ENCODE data around the gene POLA2.
A peak's percentile ranks its signal among the peaks of the same experiment; 100 is the strongest.
"Not testable (repeated sequence)": the region's sequence is repeated elsewhere in the genome, so short reads cannot be mapped to it uniquely, and the experiment has no call there.

The POLA2 gene

DNA sequence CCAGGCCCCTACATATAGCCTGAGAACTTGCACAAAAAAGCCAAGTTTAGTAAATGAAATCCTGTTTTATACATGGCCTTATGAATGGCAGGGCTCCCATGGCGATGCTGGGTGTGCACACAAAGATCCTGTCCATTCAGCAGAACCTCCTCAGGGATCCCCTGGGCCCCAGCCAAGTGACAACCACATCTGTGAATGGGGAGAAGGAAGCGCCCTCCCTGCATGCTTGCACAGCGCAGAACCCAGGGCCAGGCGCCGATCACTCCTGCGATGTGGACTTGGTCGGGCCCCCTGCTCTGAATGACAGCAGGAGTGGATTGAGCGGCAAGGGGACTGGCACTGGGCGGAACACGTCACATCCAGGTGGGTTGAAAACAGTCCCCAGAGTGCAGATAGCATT, 48.5 kb downstream of the POLA2 start:
- no peak for DNase-seq

DNA sequence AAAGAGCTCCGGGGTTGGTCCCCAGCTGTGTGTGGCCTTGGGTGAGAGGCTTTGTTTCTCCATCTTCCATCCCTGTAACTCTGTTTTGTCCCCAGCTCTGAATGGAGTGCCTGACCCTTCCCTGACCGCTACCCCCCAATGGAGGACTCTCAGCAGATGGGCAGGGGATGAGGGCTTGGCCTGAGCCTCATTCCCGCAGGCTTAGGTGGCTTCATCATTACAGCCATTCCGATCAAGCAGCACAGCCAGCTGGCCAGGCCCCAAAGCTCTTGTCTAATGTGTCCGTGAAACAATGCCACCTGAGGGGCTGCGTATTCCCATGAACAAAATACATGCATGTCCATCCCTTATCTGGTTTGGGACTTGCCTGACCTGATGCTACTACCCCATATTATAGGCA, 49.0 kb downstream of the POLA2 start:
- DNase-seq, result no peak

DNA sequence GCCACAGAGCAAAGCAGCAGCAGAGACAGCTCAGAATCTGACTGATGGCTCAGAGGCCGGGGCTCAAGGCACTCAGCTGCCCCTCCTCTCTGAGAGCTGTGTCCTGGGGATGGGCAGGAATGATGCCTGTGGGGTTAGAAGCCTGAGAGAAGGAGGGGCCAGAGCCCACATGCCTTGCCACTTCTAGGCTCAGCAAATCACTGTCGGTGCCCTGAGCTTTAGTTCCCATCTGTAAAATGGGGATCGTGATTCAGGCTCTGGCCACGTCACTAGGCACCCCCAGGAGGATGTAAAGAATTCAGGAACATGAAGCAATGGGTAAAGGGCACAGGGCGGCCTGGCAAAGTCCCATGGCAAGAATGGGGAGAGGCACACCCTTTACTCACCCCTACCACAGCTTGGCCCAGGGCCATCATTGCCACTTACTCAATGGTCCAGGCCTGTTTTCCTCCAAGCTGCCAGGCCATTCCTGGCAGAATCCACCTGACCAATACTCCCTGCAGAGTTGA, 49.5 kb downstream of the POLA2 start:
- no peak for DNase-seq

DNA sequence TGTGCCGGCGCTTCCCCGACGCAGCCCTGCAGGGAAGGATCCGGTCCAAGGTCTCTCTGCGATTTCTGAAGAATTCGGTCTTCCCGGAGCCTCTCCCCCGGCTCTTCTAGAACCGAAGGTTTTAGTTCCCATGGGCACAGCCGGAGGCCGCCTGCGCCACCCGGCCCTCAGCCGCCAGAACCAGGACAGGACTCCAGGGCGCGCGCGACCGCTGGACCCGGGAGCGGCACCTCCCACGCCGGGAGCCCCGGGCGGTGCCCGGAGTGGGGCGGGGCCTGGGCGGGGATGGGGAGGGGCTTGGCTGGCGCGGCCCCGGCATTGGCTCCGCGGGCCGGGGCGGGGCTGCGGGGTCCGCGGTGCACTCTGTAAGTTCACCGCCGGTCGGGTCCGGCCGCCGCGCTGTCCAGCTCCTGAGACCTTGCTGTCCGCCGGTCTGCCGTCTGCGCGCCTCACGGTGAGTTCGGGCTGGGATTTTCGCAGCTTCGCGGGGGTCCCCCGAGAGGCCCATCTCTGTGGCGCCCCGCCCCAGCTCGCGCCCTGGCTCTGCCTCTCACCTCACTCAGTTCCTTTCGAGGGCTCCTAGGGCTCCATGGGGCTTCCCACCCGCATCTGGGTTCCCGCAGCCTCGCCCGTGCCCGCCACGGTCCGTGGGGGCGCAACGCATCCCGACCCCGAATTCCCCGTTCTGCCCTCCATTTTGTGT, 52.9 kb downstream of the POLA2 start, which contains the start of gene CDC42EP2:
TSS of gene CDC42EP2 (plus strand) at position 366 of the 703 bp plus-strand sequence. CDS start 6,033 bp downstream, outside the sequence.
- peak; percentile 86 for DNase-seq

DNA sequence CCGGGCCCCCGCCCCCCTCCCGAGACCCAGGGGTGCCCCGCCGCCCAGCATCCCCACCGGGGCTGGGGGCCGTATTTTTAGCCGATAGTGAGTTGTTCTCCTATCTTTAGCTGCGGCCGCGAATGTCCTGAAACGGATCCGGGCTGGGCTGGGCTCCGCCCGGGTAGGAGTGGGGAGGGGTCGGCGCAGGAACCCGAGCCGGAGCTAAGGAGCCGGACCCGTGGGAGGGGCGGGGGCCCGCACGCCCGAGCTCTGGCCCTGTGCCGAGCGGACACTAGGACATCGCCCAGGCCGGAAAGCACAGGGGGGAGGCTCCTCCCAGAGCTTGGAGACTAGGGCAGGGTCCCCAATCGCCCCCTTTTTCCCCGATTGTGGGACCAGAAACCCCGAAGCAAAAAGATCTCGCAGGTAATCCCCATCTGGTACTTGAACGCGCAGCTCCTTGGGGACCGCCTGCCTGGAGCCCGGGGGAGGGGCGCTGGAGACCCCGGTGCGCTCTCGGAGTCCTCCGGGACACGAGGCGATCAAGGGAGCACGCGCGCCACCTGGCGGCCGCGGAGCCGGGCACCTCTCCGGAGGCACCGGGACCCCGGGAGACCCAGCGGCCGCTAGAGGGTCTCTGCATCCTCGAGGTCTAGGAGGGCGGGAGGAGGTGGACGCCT, 53.6 kb downstream of the POLA2 start:
- DNase-seq, result peak; percentile 97

DNA sequence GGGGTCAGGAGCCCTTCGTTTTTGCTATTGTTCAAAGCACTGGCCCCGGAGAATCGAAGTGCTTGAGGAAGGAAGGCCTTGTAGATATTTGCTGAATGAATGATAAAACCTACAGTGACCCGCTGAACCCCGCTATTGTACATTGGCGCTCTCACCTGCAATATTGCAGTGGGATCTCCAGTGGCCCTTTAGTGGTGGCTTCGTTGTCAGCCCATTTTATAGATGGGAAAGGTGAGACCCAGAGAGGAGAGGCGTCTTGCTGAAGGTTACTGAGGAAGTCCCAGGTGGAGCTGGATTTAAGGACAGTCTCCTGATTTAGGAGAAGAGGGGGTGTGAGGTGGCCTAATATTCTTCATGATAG, 54.1 kb downstream of the POLA2 start:
- no peak for DNase-seq

DNA sequence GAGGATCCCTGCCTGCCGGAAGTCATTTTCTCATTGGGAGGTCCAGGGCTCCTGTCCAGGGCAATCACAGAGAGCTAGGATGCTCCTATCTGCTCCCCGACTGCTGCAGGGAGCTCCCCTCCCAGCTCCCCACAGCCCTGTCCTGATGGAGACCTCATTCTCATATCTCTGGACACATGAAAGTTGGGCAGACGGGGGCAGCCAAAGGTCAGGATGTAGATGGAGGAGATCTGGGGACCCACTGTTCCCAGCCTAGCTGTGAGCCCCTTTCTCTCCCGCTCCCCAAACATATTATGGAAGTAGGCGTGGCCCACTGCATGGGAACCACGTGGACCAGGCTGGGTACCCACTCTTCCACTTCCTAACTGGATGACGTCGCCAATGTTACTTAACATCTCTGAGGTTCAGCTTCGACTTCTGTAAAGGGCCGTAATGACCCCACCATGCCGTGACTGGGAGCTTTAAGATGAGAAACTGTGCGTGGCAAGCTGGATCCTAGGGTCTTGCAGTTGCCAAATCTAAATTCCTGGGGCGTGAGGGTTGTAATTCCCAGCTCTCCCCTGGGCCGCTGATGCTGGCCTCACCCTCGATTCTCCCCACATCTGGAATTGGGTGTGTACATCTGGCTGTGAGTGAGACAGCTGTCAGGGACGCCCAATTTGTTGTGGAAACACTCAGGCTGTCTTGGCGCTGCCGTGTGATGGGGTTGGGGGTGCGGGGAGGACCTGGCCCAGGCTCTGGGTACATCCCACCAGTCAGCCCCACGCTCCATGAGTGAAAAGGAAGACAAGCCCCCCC, 54.7 kb downstream of the POLA2 start:
- DNase-seq, result no peak

DNA sequence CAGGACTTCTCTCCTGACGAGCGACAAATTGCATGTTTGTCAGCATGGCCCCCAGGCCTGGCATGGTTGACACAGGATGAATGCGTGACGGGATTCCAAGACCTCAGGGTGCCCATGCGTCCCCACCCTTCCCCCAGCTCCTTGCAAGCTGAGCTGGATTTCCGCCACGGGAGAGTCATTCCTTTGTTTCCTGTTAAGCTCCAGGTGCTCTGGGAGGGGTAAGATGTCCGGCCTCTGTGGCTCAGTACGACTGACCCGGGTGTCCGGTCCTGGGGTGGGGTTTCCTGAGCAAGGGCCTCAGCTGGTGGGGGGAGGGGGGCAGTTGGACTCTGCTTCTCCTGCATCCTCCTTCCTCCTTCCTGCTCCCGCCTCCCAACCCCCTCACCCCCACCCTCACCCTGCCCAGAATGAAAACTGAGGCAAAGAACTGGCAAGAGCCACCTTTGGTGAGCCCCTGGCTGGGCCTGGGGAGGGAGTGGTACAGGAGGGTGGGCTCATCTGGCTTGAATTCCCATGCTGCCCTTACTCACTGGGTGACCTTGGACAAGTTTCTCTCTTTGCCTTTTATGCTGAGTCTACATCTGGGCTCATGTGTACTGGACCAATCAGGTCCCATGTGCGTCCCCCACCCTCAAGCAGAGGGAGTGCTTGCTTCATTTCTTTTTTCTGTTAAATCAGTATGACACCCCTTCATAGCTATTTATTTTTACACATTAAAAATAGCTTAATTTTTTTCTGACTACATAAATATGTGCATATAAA, 55.4 kb downstream of the POLA2 start:
- no peak for DNase-seq

DNA sequence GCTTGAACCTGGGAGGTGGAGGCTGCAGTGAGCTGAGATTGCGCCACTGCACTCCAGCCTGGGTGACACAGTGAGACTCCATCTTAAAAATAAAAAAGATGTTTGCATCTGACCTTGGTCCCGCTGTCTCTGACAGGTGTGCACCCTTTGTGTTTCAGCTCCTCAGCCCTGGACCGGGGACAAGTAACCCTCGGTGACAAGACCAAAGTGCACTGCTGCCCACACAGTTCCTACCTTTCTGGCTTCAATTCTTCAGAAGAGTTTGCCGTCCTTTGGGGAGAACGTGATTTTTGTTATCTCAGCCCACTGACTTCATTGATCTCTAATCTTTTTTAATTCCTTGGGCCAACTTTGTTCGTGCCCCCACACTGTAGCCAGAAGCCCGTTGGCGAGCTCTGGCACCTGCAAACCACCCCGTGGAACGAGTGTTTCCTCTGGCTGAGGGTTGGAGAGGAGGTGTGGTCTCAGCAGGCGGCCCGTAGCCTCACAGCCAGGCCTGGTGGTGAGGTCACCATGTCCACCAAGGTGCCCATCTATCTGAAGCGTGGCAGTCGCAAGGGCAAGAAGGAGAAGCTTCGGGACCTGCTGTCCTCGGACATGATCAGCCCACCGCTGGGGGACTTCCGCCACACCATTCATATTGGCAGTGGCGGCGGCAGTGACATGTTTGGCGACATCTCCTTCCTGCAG, 58.8 kb downstream of the POLA2 start:
- DNase-seq, result no peak

DNA sequence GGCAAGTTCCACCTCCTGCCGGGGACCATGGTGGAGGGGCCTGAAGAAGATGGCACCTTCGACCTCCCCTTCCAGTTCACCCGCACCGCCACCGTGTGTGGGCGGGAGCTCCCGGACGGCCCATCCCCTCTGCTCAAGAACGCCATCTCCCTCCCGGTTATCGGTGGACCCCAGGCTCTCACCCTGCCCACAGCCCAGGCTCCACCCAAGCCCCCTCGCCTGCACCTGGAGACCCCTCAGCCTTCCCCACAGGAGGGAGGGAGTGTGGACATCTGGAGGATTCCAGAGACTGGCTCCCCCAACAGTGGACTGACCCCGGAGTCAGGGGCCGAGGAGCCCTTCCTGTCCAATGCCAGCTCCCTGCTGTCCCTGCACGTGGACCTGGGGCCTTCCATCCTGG, 59.3 kb downstream of the POLA2 start:
- DNase-seq, result no peak

DNA sequence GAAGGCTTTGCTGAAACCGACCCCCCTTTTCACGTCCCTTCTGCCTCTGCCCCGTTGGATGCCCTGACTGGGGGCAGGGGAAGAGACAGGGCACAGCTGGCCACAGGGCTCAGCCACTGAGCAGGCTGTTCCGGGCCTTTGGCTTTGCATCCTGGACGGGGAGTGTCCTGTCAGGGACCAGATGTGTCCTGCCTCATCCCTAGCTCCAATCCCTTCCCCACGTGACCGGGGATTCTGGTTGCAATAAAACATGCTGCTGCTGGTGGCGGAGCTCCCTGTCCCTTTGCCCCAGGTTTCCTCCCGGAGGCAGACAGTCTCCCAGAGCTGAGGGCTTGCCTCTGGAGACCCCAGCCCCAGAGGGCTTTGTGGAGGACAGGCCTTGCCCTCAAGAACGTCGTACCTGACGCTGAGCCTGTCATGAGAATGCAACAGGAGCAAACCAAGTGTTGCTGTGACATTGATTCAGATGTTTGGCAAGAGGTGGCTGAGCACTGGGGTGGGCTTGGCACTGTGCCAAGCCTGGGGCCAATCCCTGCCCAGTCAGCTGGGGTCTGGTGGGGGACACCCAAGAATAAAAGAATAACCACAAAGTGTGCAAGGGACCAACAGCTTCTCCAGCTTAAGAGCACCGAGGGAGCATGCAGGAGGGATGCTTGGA, 60.2 kb downstream of the POLA2 start:
- DNase-seq, result no peak

DNA sequence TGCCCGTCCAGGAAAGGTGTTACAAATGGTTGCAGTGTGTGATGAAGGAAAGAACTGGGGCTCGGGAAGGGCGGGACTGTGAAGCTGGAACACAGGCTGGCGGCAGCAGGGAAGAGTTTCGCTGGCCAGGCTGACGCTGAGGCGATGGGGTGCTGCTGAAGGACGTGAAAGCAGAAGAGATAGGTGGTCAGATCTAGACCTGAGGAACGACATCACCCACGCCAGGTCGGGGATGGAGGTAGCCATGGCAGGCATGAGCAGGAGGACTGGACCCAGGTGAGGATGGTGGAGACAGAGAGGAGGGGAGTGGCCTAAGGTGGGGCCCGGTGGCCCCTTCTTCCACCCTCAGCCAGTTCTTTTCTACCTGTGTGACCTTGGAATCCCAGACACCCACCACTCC, 62.1 kb downstream of the POLA2 start:
- DNase-seq, result no peak

DNA sequence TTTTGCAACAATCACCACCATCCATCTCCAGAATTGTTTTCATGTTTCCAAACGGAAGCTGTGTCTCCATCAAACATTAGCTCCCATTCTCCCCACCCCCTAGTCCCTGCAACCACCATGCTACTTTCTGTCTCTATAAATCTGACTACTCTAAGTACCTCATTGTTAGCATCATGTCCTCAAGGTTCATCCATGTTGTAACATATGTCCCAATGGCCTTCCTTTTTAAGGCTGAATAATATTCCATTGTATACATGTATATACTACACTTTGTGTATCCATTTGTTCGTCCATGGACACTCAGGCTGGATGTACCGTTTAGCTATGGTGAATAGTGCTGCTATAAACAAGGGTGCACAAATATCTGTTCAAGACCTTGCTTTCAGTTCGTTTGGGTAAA, 63.7 kb downstream of the POLA2 start:
- no peak for DNase-seq

DNA sequence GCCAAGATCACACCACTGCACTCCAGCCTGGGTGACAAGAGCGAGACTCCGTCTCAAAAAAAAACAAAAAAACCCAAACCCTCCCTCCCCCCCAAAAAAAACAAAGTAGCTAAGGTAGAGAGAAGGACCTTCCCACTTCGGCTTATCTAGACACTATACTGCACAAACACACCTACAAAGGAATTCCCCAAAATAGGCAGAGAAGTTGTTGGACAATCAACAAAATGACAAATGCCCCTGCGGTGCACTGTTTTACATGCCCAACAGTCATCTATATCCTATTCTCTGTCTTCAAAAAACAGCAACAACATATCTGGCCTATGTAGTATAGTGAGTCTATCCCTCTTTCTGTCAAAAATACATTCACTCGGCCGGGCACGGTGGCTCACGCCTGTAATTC, 65.3 kb downstream of the POLA2 start:
- DNase-seq, result no peak

DNA sequence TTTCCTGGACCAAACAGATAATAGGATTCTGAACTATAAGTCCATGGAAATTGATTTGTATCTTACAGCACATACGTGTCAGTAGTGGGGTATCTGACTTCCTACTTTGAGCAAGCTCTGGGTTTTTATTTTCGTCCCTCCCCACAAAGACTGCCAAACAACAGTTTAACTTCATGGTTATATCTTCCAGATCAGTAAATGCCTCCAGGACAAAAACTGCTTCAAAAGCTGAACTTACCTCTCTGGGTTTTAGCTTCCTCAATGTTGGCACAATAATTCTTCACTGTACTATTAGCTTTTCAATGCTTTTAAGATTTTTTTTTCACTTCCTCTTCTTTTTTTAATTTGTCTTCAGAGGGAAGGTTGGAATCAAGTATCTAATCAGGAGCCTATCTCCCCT, 67.7 kb downstream of the POLA2 start:
- DNase-seq, result no peak

DNA sequence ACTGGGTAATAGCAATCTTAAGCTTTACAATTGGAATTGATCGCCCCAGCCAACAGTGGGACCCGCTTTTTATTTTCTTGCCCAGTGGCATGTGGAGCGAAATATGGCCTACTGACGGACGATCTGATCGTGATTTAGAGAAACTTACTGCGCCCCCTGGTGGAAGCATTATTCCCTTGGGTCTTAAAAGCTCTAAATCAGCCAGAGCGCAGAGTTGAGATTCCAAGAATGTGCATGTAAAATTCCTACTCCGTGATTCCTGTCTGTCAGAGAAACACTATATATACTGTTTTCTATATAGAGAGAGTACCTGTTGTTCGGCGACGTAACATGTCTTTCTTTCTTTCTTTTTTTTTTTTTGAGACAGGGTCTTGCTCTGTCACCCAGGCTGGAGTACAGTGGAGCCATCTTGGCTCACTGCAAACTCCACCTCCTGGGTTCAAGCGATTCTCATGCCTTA, 68.2 kb downstream of the POLA2 start:
- peak; percentile 92 for DNase-seq

DNA sequence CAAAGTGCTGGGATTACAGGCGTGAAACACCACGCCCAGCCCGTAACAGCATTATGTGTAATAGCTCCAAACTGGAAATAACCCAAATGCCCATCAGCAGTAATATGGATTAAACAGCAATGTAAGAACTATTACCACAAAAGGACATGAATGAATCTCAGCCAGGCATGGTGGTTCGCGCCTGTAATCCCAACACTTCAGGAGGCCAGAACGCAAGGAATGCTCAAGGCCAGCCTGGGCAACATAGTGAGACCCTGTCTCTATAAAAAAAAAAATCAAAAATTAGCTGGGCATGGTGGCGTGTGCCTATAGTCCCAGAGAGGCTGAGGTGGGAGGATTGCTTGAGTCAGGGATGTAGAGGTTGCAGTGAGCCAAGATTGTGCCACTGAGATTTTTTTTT, 68.8 kb downstream of the POLA2 start:
- no peak for DNase-seq

DNA sequence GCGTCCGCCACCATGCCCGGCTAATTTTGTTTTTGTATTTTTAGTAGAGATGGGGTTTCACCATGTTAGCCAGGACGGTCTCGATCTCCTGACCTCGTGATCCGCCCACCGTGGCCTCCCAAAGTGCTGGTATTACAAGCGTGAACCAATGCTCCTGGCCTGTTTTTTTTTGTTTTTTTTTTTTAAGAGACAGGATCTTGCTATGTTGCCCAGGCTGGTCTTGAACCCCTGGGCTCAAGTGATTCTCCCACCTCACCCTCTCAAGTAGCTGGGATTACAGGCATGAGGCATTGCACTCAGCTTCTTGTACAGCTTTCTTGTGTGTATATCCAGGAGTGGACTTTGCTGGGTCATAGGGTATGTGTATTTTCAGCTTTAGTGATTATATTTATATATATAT, 70.8 kb downstream of the POLA2 start:
- not testable (repeated sequence) for DNase-seq

DNA sequence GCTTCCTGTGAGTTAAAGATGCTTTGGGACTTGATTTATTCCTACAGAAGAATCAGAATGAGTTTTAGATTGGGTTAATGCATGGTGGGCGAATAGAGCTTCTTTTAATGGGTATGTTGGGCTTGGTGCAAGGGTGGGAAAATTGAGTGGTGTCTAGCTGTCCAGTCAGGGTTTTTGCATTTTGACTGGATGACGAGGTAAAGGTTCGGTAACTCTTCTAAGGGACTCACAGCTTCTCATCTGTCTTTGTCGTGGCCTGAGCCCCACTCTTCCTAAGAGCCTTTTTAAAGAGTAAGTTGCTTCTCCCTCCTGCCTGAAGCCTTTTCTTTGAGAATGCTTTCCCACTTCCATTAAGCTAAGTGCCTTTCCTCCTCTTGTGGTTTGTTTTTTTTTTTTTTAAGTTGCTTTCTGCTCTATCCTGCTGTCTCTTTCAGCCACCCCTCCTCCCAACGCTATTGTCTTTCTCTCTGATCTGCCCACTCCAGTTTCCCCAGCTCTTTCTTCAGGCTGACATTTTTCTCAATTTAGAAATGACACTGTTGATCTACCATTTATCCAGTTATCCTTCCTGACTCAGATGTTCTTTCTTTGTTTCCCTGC, 73.0 kb downstream of the POLA2 start:
- DNase-seq, result no peak

DNA sequence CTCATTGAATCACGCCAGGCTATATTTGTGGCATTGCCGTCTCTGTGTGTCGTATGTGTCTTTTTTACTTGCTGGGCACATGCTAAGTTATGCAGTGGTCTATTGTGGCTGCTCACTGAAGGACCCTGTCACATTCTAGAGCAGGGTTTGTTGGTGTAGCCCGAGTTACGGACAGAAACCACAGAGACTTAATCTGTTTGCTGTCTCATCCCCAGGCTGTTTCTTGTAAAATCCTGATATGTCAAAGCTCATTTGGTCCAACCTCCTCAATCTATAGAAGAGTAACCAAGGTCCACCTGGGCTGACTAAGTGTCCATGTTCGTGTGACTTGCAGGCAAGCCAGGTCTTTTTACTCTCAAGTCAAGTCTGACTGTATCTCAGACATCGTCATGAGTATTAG, 76.9 kb downstream of the POLA2 start:
- DNase-seq, result no peak

DNA sequence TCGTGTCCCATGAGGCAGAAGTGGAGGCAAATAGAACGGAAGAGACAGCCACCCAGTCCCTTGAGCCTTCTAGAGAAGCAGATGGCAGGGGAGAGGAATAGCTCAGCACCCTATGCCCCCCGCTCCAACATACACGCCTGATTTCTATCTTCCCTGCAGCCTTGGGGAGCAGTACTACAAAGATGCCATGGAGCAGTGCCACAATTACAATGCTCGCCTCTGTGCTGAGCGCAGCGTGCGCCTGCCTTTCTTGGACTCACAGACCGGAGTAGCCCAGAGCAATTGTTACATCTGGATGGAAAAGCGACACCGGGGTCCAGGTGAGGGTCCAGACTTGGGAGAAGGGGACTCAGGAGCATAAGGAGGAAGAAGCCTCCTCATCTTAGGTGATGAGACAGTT, 78.5 kb downstream of the POLA2 start:
- no peak for DNase-seq

All from activated CD8-positive, alpha-beta memory T cell treated with anti-CD3 and anti-CD28 coated beads, Interleukin-2, amount 50 U/mL, for 48 hours (primary cell).